Endothelial cell of hepatic sinusoid (primary cell): Measurements from ENCODE around the gene EIF1.
"Not testable (repeated sequence)": the region's sequence is repeated elsewhere in the genome, so short reads cannot be mapped to it uniquely, and the experiment has no call there.

Experiments
- in situ Hi-C: cut with HindIII; loops from 2 replicates; pipeline ENCODE4 v1.10.0; 2017; ENCODE audit warnings: low sequenced_read_pairs

EIF1 gene

GRCh38 chr17:41678411-41678906 is 10.2 kb upstream of the EIF1 start:
- in situ Hi-C loops: no loop called here

- in situ Hi-C loops: no loop called here
These were observed 9.6 kb upstream of the EIF1 start for GRCh38 chr17:41678907-41679739.

- in situ Hi-C loops: no loop called here
These were observed 8.8 kb upstream of the EIF1 start for GRCh38 chr17:41679740-41680425.

GRCh38 chr17:41680426-41681040 is 8.2 kb upstream of the EIF1 start:
- in situ Hi-C loops: no loop called here

GRCh38 chr17:41681776-41682175 is 6.9 kb upstream of the EIF1 start:
- in situ Hi-C loops: no loop called here

- in situ Hi-C loops: no loop called here
These were observed 6.1 kb upstream of the EIF1 start for GRCh38 chr17:41682631-41683030.

GRCh38 chr17:41683441-41684007 is 5.2 kb upstream of the EIF1 start:
- in situ Hi-C loops: no loop called here

- in situ Hi-C loops: no loop called here
These were observed 4.7 kb upstream of the EIF1 start for GRCh38 chr17:41684035-41684434.

GRCh38 chr17:41685753-41686152 is 2.9 kb upstream of the EIF1 start:
- in situ Hi-C loops: not testable (repeated sequence)

GRCh38 chr17:41686281-41686680 is 2.4 kb upstream of the EIF1 start:
- in situ Hi-C loops: no loop called here

- in situ Hi-C loops: no loop called here
These were observed 651 bp upstream of the EIF1 start for GRCh38 chr17:41687828-41688640.

- in situ Hi-C loops: no loop called here
These were observed 1.0 kb downstream of the EIF1 start for GRCh38 chr17:41689497-41690299.

- in situ Hi-C loops: no loop called here
These were observed 1.8 kb downstream of the EIF1 start for GRCh38 chr17:41690497-41690896.

- in situ Hi-C loops: no loop called here
These were observed 2.5 kb downstream of the EIF1 start for GRCh38 chr17:41691031-41691777.

GRCh38 chr17:41692722-41693521 is 4.2 kb downstream of the EIF1 start:
- in situ Hi-C loops: no loop called here

- in situ Hi-C loops: no loop called here
These were observed 6.5 kb downstream of the EIF1 start for GRCh38 chr17:41695134-41695661.

GRCh38 chr17:41695954-41696757 is 7.5 kb downstream of the EIF1 start:
- in situ Hi-C loops: no loop called here
